Activated CD4-positive, alpha-beta memory T cell treated with anti-CD3 and anti-CD28 coated beads, Interleukin-2, amount 10 ng/mL, durations not matched to agents 7 days and 5 days (primary cell): ENCODE results near the gene KCNMA1. TPM values are rescaled to one million over a fixed set of nuclear protein-coding genes. Genes with fewer than 3 reads are reported as not detected.

Experiments
- CTCF ChIA-PET: fragments of 350-600 bp; sonication (Branson Sonifier 250); formaldehyde crosslinking; loops from one replicate; lab custom pipeline; 2021; ENCODE audit warnings: antibody characterized with exemption, inconsistent platforms; lab: Charles Lee
- POLR2A ChIA-PET: fragments of 350-600 bp; sonication (Branson Sonifier 250); formaldehyde crosslinking; loops from one replicate; lab custom pipeline; 2021; ENCODE audit warnings: antibody characterized with exemption; lab: Charles Lee
- DNase-seq: peaks from one replicate; pipeline ENCODE4 v3.0.0-alpha.2; 2020
- H3K27ac Mint-ChIP-seq: one replicate; pipeline ENCODE4 v1.8.0; 2021; ENCODE audit warnings: mild to moderate bottlenecking, mixed read lengths
- H3K27me3 Mint-ChIP-seq: one replicate; pipeline ENCODE4 v1.8.0; 2021; ENCODE audit warnings: mixed read lengths
- H3K36me3 Mint-ChIP-seq: one replicate; pipeline ENCODE4 v1.8.0; 2021; ENCODE audit warnings: low read depth, mixed read lengths
- H3K4me1 Mint-ChIP-seq: one replicate; pipeline ENCODE4 v1.8.0; 2021; ENCODE audit warnings: mixed read lengths
- H3K4me3 Mint-ChIP-seq: one replicate; pipeline ENCODE4 v1.8.0; 2021; ENCODE audit warnings: mild to moderate bottlenecking, mixed read lengths
- H3K9me3 Mint-ChIP-seq: one replicate; pipeline ENCODE4 v1.8.0; 2021; ENCODE audit warnings: mixed read lengths
- total RNA-seq, 2 experiments: library from RNA; stranded (reverse); gene quantifications; one replicate each; pipeline ENCODE4 v1.2.3, GENCODE V29; 2021

The KCNMA1 gene
- total RNA-seq, 2 experiments from 2014 or later = 0.25 to 0.38 TPM

DNA sequence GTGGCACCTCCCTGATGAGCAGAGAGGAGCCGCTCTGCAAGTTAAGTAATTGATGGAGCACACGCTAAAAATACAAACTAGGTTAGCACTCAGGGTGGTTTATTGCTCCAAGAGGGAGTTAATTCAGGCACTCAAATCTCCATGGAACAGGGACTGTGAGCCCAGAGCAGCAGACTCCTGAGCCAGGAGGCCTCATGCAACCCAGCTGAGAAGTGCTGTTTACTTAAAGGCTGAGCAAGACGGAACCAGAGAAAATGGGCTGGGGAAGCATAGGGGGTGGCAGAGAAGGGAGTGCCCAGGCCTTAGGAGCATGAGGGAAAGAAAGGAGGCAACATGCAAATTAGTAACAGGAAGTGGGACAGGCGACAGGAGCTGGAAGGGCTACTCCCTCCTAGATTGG is 174.1 kb downstream of the KCNMA1 start:
- Mint-ChIP-seq H3K9me3 (no peaks in the 10 kb centered on the region), H3K4me3 (no peak overlapping the region), H3K36me3 (no peaks in the 10 kb centered on the region), H3K27me3 (no peaks in the 10 kb centered on the region), H3K4me1 (no peaks in the 10 kb centered on the region), H3K27ac (no peak overlapping the region)
- DNase-seq = no peak
- ChIA-PET CTCF (no interaction called here), POLR2A (no interaction called here)

DNA sequence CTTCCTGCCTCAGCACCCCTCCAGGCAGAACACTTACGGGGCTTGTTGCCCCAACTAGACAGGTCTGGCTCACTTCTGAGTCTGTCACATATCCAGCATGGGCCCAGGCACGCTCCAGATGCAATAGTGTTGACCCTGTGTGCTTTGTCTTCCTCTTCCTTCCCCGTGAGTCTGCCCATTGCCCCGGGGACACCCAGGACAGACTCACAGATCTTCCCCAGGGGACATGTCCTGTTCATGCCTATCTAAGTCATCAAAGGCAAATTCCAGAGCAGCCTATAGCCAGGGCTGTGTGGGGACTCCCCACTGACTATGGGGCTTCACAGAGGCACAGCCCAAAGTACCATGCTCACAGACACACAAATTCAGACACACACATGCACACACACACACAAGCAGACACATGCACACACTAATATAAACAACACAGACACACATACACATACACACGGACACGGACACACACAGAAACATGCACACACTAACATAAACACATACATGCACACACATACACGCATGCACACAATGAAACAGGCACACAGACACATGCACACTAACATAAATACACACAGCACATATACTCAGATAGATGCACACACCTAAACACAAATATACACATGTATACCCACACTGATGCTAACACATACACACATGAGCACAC is 175.8 kb downstream of the KCNMA1 start:
- Mint-ChIP-seq H3K27ac (no peak overlapping the region), H3K9me3 (no peaks in the 10 kb centered on the region), H3K36me3 (no peaks in the 10 kb centered on the region), H3K4me3 (no peak overlapping the region), H3K4me1 (no peaks in the 10 kb centered on the region), H3K27me3 (no peaks in the 10 kb centered on the region)
- ChIA-PET CTCF (no interaction called here), POLR2A (no interaction called here)
- no peak for DNase-seq

DNA sequence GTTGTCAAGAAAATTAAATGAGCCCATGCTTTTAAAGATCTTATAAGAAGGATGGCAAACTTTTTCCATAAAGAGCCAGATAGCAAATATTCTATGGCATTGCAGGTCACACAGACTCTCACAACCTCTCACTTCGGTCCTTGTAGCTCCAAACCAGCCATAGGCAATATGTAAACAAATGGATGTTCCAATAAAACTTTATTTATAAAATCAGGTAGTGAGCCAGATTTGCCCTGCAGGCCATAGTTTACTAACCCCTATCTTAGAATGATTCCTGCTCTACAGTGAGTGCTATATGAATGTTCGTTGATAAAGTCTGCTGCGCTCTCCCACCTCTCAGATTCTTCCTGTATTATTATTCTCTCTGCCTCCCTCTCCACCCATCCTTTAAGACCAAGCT is 177.7 kb downstream of the KCNMA1 start:
- no peaks in the 10 kb centered on the region for H3K36me3 Mint-ChIP-seq
- H3K27ac Mint-ChIP-seq = no peak overlapping the region
- POLR2A ChIA-PET = no interaction called here
- no peaks in the 10 kb centered on the region for H3K27me3 Mint-ChIP-seq
- no peaks in the 10 kb centered on the region for H3K9me3 Mint-ChIP-seq
- CTCF ChIA-PET = no interaction called here
- no peak overlapping the region for H3K4me3 Mint-ChIP-seq
- no peaks in the 10 kb centered on the region for H3K4me1 Mint-ChIP-seq
- DNase-seq = no peak

DNA sequence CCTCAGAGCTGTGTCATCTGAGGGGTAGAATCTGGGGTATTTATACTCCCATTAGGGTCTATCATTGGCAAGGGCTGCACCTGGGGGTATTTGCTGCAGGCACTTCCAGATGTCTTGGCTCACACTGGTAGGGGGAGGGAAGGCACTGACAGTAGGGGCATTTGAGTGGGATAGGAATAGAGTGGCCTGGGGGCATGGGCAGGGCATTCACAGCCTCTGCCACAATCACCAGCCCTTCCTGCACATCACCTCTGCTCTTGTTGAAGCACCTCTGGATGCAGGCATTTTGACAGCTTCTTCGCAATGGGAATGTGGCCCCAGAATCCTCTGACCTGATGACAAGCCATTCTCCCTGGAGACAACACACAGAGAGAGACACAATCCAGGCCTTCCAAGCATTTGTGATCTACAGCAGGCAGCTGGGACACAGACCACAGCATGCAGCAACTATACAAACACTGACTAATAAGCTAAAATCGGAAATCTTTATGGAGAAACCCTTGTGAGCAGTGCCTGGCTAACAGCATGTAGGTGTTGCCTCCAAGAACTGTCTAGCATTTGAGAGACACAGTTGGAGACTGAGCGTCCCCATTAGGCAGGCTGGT is 178.5 kb downstream of the KCNMA1 start:
- Mint-ChIP-seq H3K9me3 (no peaks in the 10 kb centered on the region), H3K4me3 (no peak overlapping the region)

DNA sequence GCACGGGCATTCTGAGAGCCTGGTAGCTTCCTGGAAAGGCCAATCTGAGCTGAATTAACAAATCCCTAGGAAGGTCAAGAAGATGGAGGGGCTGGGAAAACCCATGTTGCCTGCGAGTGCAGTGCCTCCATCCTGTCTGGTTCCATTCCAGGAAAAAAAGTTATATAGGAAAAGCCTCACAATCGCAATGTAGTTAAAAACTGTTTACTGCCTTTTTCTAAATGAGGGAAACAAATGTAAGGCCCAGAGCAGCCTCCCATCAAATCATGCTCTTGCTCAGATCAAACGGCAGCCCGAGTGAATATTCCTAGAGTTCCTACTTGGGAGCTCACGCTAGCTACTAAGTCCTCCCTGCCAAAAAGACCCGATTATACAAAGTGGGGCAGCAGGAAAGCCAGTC is 179.9 kb downstream of the KCNMA1 start:
- H3K4me1 Mint-ChIP-seq = no peaks in the 10 kb centered on the region
- ChIA-PET POLR2A (no interaction called here), CTCF (no interaction called here)
- no peak overlapping the region for H3K4me3 Mint-ChIP-seq
- H3K27me3 Mint-ChIP-seq = no peaks in the 10 kb centered on the region
- H3K36me3 Mint-ChIP-seq = no peaks in the 10 kb centered on the region
- H3K27ac Mint-ChIP-seq = no peak overlapping the region
- DNase-seq = no peak
- H3K9me3 Mint-ChIP-seq = no peaks in the 10 kb centered on the region

More for the DNA sequence above, 178.5 kb downstream of the KCNMA1 start:
- Mint-ChIP-seq H3K27ac (no peak overlapping the region), H3K27me3 (no peaks in the 10 kb centered on the region), H3K36me3 (no peaks in the 10 kb centered on the region), H3K4me1 (no peaks in the 10 kb centered on the region)
- DNase-seq = no peak
- ChIA-PET CTCF (no interaction called here), POLR2A (no interaction called here)

DNA sequence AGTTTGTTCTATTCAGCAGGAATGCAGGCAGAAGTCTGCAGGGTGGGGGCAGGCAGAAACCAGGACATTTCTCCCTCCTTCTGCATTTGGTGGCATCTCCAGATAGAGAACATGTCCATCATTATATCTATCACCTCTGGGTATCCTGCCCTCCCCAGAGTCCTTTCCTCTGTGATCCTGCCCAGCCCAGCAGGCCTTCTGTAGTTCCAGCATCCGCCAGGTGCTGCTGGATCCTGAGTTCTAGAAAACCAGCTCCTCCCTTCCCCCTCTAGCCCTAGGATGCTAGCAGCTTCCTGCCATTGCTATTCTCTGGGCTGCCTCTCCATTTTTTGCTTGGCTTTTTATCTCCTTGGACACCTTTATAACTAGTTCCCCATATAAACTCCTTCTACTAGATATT is 180.3 kb downstream of the KCNMA1 start:
- no peaks in the 10 kb centered on the region for H3K36me3 Mint-ChIP-seq
- no peak for DNase-seq
- no peaks in the 10 kb centered on the region for H3K27me3 Mint-ChIP-seq
- H3K4me1 Mint-ChIP-seq = no peaks in the 10 kb centered on the region
- H3K27ac Mint-ChIP-seq = no peak overlapping the region
- CTCF ChIA-PET = no interaction called here
- POLR2A ChIA-PET = no interaction called here
- H3K9me3 Mint-ChIP-seq = no peaks in the 10 kb centered on the region
- H3K4me3 Mint-ChIP-seq = no peak overlapping the region

DNA sequence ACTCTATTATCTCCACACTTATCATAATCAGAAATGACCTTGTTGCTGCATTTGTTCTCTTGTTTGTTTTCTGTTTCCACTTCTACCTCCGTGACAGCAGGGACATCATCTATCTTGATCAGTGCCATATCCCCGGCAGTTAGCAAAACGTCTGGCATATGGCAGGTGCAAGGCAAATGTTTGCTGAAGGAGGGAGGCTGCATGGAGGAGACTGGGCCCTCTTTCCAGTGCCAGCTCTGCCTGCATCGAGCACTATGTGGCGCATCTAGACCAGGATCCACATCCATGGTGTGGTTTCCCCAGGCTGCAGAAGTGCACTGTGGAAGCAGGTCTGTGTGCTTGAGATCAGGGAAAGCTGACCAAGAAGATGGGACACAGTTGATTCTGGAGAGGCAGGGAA is 181.2 kb downstream of the KCNMA1 start:
- Mint-ChIP-seq H3K9me3 (no peaks in the 10 kb centered on the region), H3K4me1 (no peaks in the 10 kb centered on the region), H3K36me3 (no peaks in the 10 kb centered on the region), H3K4me3 (no peak overlapping the region), H3K27me3 (no peaks in the 10 kb centered on the region), H3K27ac (no peak overlapping the region)
- ChIA-PET POLR2A (no interaction called here), CTCF (no interaction called here)
- no peak for DNase-seq

DNA sequence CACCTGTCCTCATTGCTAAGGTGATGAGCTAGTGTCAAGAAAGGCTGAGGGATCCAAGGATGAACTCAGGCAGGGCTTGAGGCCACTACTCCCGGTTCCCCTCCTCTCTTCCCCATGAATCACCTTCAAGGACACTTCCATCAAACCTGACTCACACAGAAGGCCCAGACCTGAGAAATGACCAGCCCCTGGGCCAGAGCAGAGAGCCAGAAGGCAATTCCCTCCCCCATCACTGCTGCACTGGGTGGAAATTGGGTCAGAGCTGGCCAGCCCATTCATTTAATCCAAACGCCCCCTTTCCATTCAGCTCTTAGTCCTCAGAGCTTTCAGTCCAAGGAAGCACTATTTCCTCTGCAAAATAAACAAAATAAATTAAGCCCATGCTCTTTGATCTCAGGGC is 182.0 kb downstream of the KCNMA1 start:
- no peak for DNase-seq
- POLR2A ChIA-PET = no interaction called here
- CTCF ChIA-PET = no interaction called here
- Mint-ChIP-seq H3K4me3 (no peak overlapping the region), H3K4me1 (no peaks in the 10 kb centered on the region), H3K27me3 (no peaks in the 10 kb centered on the region), H3K27ac (no peak overlapping the region), H3K36me3 (no peaks in the 10 kb centered on the region), H3K9me3 (no peaks in the 10 kb centered on the region)

DNA sequence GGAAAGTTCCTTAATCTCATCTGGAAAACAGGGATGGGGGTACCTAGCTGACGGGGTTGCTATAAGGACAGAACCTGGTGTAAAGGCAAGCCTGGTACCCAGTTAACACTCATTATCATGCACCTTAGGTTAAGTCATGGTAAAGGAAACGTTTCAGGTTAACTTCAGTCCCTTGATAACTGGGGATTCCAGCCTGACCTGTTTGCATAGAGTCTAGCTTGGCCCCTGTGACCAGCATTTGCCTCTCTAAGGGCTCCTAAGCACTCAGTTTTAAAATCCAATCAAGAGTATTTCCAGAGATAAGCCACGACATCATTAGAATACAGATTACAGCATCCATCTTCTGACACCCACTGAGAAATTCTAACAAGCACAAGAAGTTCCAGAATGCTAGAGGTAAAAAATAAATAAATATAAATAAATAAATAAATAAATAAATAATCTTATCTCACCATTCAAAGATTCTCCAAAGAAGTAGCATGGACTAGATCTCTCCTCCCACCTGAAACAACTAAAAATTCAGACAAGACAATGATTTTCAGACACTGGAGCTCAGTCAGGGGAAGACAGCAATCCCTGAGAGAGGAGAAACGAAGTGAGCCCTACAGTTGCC is 184.6 kb downstream of the KCNMA1 start:
- no peaks in the 10 kb centered on the region for H3K27me3 Mint-ChIP-seq
- H3K4me1 Mint-ChIP-seq = no peaks in the 10 kb centered on the region
- H3K36me3 Mint-ChIP-seq = no peaks in the 10 kb centered on the region
- CTCF ChIA-PET = no interaction called here
- no peak for DNase-seq
- H3K4me3 Mint-ChIP-seq = no peak overlapping the region
- POLR2A ChIA-PET = no interaction called here
- H3K27ac Mint-ChIP-seq = no peak overlapping the region
- no peaks in the 10 kb centered on the region for H3K9me3 Mint-ChIP-seq

DNA sequence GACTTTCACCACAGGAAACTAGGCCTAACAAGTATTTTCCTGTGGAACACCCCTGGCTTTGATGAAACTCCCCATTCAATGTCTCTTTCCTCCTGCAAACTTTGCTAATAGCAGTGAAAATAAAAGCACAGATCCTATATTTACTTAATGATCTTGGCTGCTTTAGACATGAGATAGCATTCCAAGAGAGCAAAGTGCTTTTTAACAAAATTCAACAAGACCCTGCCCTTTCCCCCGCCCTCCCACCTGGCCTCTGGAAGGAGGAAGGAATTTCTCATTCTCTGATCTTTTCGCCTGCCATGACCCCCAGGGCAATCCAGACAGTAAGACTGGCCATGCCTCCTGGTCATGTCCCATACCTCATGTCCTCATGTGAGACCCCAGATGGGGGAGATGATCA is 185.7 kb downstream of the KCNMA1 start:
- H3K27ac Mint-ChIP-seq = no peak overlapping the region
- ChIA-PET POLR2A (no interaction called here), CTCF (no interaction called here)
- H3K4me1 Mint-ChIP-seq = no peaks in the 10 kb centered on the region
- no peak overlapping the region for H3K4me3 Mint-ChIP-seq
- no peak for DNase-seq
- no peaks in the 10 kb centered on the region for H3K9me3 Mint-ChIP-seq
- no peaks in the 10 kb centered on the region for H3K27me3 Mint-ChIP-seq
- H3K36me3 Mint-ChIP-seq = no peaks in the 10 kb centered on the region

DNA sequence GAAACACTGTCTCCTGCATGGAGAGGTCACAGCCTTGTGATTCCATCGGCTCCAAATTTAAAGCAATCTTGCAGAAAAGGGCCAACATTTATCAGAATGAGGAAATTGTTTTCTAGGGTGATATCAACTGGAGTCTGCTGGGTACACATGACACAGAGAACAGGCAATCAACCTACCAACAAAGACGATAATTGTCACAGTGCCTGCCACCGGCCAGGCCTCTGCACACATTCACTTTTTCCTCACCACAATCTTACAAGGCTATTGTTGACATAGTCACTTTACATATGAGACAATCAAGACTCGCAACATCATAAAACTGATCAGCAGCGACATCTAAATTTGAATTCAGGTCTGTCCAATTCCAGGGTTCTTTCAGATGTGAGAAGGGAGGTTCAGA is 189.4 kb downstream of the KCNMA1 start:
- no peak overlapping the region for H3K27ac Mint-ChIP-seq
- DNase-seq = no peak
- no peaks in the 10 kb centered on the region for H3K36me3 Mint-ChIP-seq
- H3K4me3 Mint-ChIP-seq = no peak overlapping the region
- ChIA-PET CTCF (no interaction called here), POLR2A (no interaction called here)
- H3K4me1 Mint-ChIP-seq = no peaks in the 10 kb centered on the region
- H3K9me3 Mint-ChIP-seq = no peaks in the 10 kb centered on the region
- no peaks in the 10 kb centered on the region for H3K27me3 Mint-ChIP-seq

DNA sequence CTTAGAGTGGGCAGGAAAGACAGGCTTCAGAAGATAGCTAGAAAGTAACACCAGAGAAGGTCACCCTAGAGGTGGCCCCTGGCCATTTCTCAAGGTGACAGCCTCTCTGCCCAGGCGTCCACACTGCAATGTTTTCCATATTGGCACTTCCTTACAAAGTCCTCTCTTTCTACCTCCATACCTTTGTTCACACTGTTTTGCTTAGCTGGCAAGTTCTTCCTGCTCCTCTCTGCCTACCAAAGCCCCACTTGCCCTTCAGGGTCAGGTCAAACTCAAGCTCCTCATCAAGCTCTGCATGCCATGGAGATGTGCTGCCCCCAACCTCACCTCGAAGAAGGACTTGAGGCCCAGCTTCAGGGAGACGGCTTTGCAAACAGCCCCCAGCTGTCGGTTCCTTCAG is 190.9 kb downstream of the KCNMA1 start:
- ChIA-PET CTCF (no interaction called here), POLR2A (no interaction called here)

DNA sequence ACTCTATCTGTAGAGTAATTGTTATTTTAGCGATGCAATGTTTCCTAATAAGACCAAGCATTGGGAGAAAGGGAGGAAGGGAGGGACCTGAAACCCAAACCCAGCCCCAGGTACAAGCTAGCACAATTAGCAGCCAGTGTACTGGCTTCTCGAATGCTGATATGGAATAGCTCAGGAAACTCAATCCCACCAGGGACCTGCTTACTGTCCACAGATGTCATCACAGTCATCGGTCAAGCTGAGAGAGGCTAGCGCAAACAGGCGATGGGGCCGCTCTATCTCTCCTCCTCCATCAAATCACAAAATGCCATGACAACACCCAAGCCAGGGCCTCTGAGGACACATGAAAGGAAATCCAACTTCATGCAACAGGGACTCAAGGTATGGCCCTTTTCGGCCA is 192.1 kb downstream of the KCNMA1 start:
- H3K4me3 Mint-ChIP-seq = no peak overlapping the region
- H3K36me3 Mint-ChIP-seq = no peaks in the 10 kb centered on the region
- H3K27ac Mint-ChIP-seq = no peak overlapping the region
- POLR2A ChIA-PET = no interaction called here
- CTCF ChIA-PET = no interaction called here
- no peaks in the 10 kb centered on the region for H3K27me3 Mint-ChIP-seq
- no peaks in the 10 kb centered on the region for H3K9me3 Mint-ChIP-seq
- H3K4me1 Mint-ChIP-seq = no peaks in the 10 kb centered on the region
- no peak for DNase-seq

More for the DNA sequence above, 190.9 kb downstream of the KCNMA1 start:
- H3K4me1 Mint-ChIP-seq = no peaks in the 10 kb centered on the region
- no peak overlapping the region for H3K27ac Mint-ChIP-seq
- no peak overlapping the region for H3K4me3 Mint-ChIP-seq
- H3K9me3 Mint-ChIP-seq = no peaks in the 10 kb centered on the region
- no peaks in the 10 kb centered on the region for H3K27me3 Mint-ChIP-seq
- H3K36me3 Mint-ChIP-seq = no peaks in the 10 kb centered on the region
- DNase-seq = no peak

DNA sequence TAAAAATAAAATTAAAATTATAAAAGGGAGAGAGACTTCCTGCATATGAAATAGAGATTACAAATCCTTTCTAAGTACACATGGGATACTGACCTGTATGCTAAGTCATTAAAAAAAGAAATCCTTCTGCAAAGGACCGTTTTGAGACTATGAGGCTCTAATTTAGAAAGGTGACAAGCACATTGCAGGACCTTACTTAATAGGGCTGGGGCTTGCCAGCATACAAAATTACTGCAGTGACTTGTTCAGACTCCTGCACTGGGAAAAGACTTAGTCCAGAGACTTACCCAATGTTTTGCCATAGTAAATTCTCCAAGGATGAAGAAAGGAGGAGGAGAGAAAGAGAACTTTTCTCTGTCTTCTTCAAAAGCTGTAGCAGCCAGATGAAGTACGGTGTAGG is 193.6 kb downstream of the KCNMA1 start:
- Mint-ChIP-seq H3K4me3 (no peak overlapping the region), H3K36me3 (no peaks in the 10 kb centered on the region), H3K27me3 (no peaks in the 10 kb centered on the region), H3K4me1 (no peaks in the 10 kb centered on the region), H3K9me3 (no peaks in the 10 kb centered on the region), H3K27ac (no peak overlapping the region)
- no peak for DNase-seq
- CTCF ChIA-PET = no interaction called here
- POLR2A ChIA-PET = no interaction called here
